Heart right ventricle (tissue), 16 donors: Measurements from ENCODE around the gene DUS2. TPM values are rescaled to one million over a fixed set of nuclear protein-coding genes. Genes with fewer than 3 reads are reported as not detected.

Experiments
- ATAC-seq, 8 donors: fragments of 200-7000 bp; cut with Tn5 transposase; one replicate each; pipeline ENCODE4 v1.9.1; 2020; ENCODE audit warnings: mild to moderate bottlenecking in 8 of 8, moderate library complexity in 8 of 8, moderate number of reproducible peaks in 1 of 8
- DNase-seq, 2 donors: peaks; one replicate each; pipeline ENCODE4 v3.0.0-alpha.2; 2020
- H3K27ac ChIP-seq, 10 donors: fragments of 200-600 bp; sonication (generic) in 2 of 10; one replicate each; pipeline versions ENCODE4 v1.5.0 to v1.8.0; 2020 to 2022; ENCODE audit warnings: mild to moderate bottlenecking in 3 of 10
- H3K27me3 ChIP-seq, 7 donors: fragments of 200-600 bp; one replicate each; pipeline ENCODE4 v1.8.0; 2021 to 2022; ENCODE audit warnings: mild to moderate bottlenecking in 2 of 7
- H3K36me3 ChIP-seq, 9 donors: fragments of 200-600 bp; sonication (generic) in 1 of 9; one replicate each; pipeline versions ENCODE4 v1.5.0 to v1.8.0; 2020 to 2022; ENCODE audit warnings: mild to moderate bottlenecking in 2 of 9
- H3K4me1 ChIP-seq, 9 donors: fragments of 200-600 bp; sonication (generic) in 1 of 9; one replicate each; pipeline versions ENCODE4 v1.5.0 to v1.8.0; 2020 to 2022; ENCODE audit warnings: mild to moderate bottlenecking in 4 of 9
- H3K4me3 ChIP-seq, 10 donors: fragments of 200-600 bp; sonication (generic) in 2 of 10; one replicate each; pipeline versions ENCODE4 v1.5.0 to v1.8.0; 2020 to 2022; ENCODE audit warnings: mild to moderate bottlenecking in 7 of 10, moderate library complexity in 2 of 10
- H3K9me3 ChIP-seq, 11 donors: fragments of 200-600 bp in 10 of 11; sonication (generic) in 2 of 11; one replicate each; pipeline versions ENCODE4 v1.5.0 to v1.8.0; 2013 to 2022; ENCODE audit warnings: mild to moderate bottlenecking in 2 of 11, control low read depth in 1 of 11, moderate library complexity in 1 of 11
- CTCF ChIP-seq, 9 donors: fragments of 200-600 bp; sonication (generic) in 2 of 9; IDR thresholded peaks; one replicate each; pipeline versions ENCODE4 v1.5.0 to v1.8.0; 2021 to 2022; ENCODE audit warnings: antibody characterized with exemption in 9 of 9, mild to moderate bottlenecking in 5 of 9, moderate library complexity in 1 of 9
- WGBS, 2 donors: extraction: QIAGEN DNeasy Blood & Tissue Kit; methylation state at CpG; one replicate each; pipeline ENCODE4 v1.1.7; 2013; ENCODE audit warnings: inconsistent platforms in 1 of 2; 5-methylcytosine and 5-hydroxymethylcytosine counted together
- intact Hi-C, 10 donors: fragments of 100-400 bp; cut with DNase I; formaldehyde crosslinking; loops; one replicate each; pipeline versions ENCODE4 v1.11.1 to v1.14.2; 2022
- polyA plus RNA-seq, 2 donors: library from polyadenylated mRNA; stranded (reverse); fragments of 200-250 nt; gene quantifications; one replicate each; pipeline ENCODE4 v1.2.3, GENCODE V29; 2013
- total RNA-seq, 10 donors: library from RNA; stranded (reverse); fragmentation: NEBNext Ultra II Directional in 3 of 10; extraction: Animal tissue kit (Norgen Biotek cat#: 25700) in 3 of 10; gene quantifications; one replicate each; pipeline versions ENCODE4 v1.2.1 to v1.2.4, GENCODE V29; 2021 to 2023
- donor health status: Arrhythmogenic right ventricular cardiomyopathy.
- donor health status: ischemic (EF 13 %, LVEDD 7.1; RV severe dilation, severe dysfunction).
- donor health status: healthy with polysubstance abuse.
- donor health status: DM: no; HTN: yes; CAD: no.
- donor health status: DM: no; HTN: no; CAD: no.
- donor health status: ischemic (EF 25% LVEDD 6.9; RV normal size, moderate dysfunction).
- donor health status: ischemic (EF 25% LVEDD 5.7; RV mildly dilated, moderate dysfunction).
- donor health status: healthy.
- donor health status: DM: yes; HTN: yes; CAD: no.
- donor health status: Ischemic cardiomyopathy.
- donor health status: ischemic (EF 35%, LVEDD 5.7; RV mildly dilated, moderate dysfunction).
- donor health status: nonischemic (EF 11% LVEDD 7.7; RV severe dilation, severe dysfunction).
- donor health status: DM: yes; HTN: yes; CAD: no.
- donor health status: PGD.
- donor health status: ischemic (EF 29% LVEDD 5.4; RV normal size, mild dysfunction).
- donor health status: nonischemic (EF 23%, LVEDD 6.1; RV moderate dilation, normal function).

Gene DUS2
- total and polyA plus RNA-seq, 12 donors, result 4.2 to 13.1 (median 7.2) TPM

GRCh38 chr16:68062910-68063393, 39.9 kb downstream of the DUS2 start:
- 95 to 98% methylated on average over 4 of the region's 4 CpGs for WGBS, 2 donors
- no peak overlapping the region for H3K4me3 ChIP-seq
- no peaks in the 10 kb centered on the region for H3K27me3 ChIP-seq
- no peak for TF ChIP-seq CTCF (IDR thresholded peaks at IDR 0.05)
- H3K4me1 ChIP-seq, result peaks cover 3 to 67% (median 26%) of the 10 kb centered on the region in 9 donors
- peaks cover 0 to 53% (median 0%) of the 10 kb centered on the region in 9 donors for H3K36me3 ChIP-seq
- H3K27ac ChIP-seq, result peak overlapping the region in 1 of 10 donors; percentile 75
- intact Hi-C loops, result loop anchor here in 3 of 10 donors (5.0 to 10.0 kb wide), 3 partner anchors 248 to 391 kb away; no protein-coding TSS in a partner anchor
- DNase-seq (no peak), ATAC-seq (no peak)
- no peaks in the 10 kb centered on the region for H3K9me3 ChIP-seq

- DNase-seq, result peak; percentile 66 to 77
- TF ChIP-seq CTCF (IDR thresholded peaks at IDR 0.05), result peak; percentile 64 to 89 (median 81)
- Histone ChIP-seq H3K4me1 (peaks cover 5 to 62% (median 26%) of the 10 kb centered on the region in 9 donors), H3K36me3 (peaks cover 0 to 47% (median 0%) of the 10 kb centered on the region in 9 donors), H3K27ac (peak overlapping the region in 6 of 10 donors; percentile 12 to 75 (median 30)), H3K4me3 (no peak overlapping the region), H3K27me3 (no peaks in the 10 kb centered on the region), H3K9me3 (no peaks in the 10 kb centered on the region)
- WGBS, 2 donors, result 46 to 50% methylated on average over 2 of the region's 2 CpGs
- intact Hi-C loops, result loop anchor here in 3 of 10 donors (5.0 to 10.0 kb wide), 3 partner anchors 250 to 393 kb away; no protein-coding TSS in a partner anchor
- ATAC-seq, result peak; percentile 75 to 85 (median 80)
These were observed 41.8 kb downstream of the DUS2 start for GRCh38 chr16:68064791-68065365.

- peaks cover 5 to 66% (median 31%) of the 10 kb centered on the region in 9 donors for H3K4me1 ChIP-seq
- peaks cover 0 to 48% (median 2%) of the 10 kb centered on the region in 9 donors for H3K36me3 ChIP-seq
- DNase-seq, result no peak
These were observed 42.7 kb downstream of the DUS2 start for GRCh38 chr16:68065716-68066305.

More at GRCh38 chr16:68065716-68066305, 42.7 kb downstream of the DUS2 start:
- no peaks in the 10 kb centered on the region for H3K9me3 ChIP-seq
- peak overlapping the region in 7 of 10 donors; percentile 12 to 75 (median 19) for H3K27ac ChIP-seq
- WGBS, 2 donors, result 57 to 61% methylated on average over 6 of the region's 6 CpGs
- H3K27me3 ChIP-seq, result no peaks in the 10 kb centered on the region
- no peak for TF ChIP-seq CTCF (IDR thresholded peaks at IDR 0.05)
- no peak overlapping the region for H3K4me3 ChIP-seq
- ATAC-seq, result peak in 4 of 8 donors; percentile 13 to 23 (median 22)
- intact Hi-C loops, result loop anchor here in 2 of 10 donors (10.0 kb wide), 2 partner anchors 251 to 391 kb away; no protein-coding TSS in a partner anchor
